Endodermal cell (in vitro differentiated cells): ENCODE data around the gene IGF2R. TPM values are rescaled to one million over a fixed set of nuclear protein-coding genes. Genes with fewer than 3 reads are reported as not detected.

Experiments
- DNase-seq: peaks from one replicate; pipeline ENCODE4 v3.0.0-alpha.2; 2017
- H3K27ac ChIP-seq: 2 replicates; pipeline ENCODE4 v1.5.1; 2013; ENCODE audit warnings: mild to moderate bottlenecking, low read depth, low read length, moderate library complexity
- H3K27me3 ChIP-seq: 2 replicates; pipeline ENCODE4 v1.6.1; 2013; ENCODE audit warnings: mild to moderate bottlenecking, low read length, moderate library complexity; ENCODE audit not compliant: insufficient read depth, control insufficient read depth, poor library complexity, severe bottlenecking
- H3K36me3 ChIP-seq: 2 replicates; pipeline ENCODE4 v1.7.0; 2013; ENCODE audit warnings: mild to moderate bottlenecking, low read length, moderate library complexity; ENCODE audit not compliant: control insufficient read depth, insufficient read depth
- H3K4me1 ChIP-seq: one replicate; pipeline ENCODE4 v1.7.0; 2013; ENCODE audit warnings: low read length; ENCODE audit not compliant: control insufficient read depth, insufficient read depth
- H3K4me3 ChIP-seq: 2 replicates; pipeline ENCODE4 v1.5.1; 2013; ENCODE audit warnings: mild to moderate bottlenecking, low read length, moderate library complexity
- H3K9ac ChIP-seq: 2 replicates; pipeline ENCODE4 v1.6.1; 2013; ENCODE audit warnings: mild to moderate bottlenecking, low read length, moderate library complexity; ENCODE audit not compliant: poor library complexity, severe bottlenecking; ENCODE audit errors: extremely low read depth
- H3K9me3 ChIP-seq: 2 replicates; pipeline ENCODE4 v1.6.1; 2013; ENCODE audit warnings: mild to moderate bottlenecking, low read length, moderate library complexity; ENCODE audit not compliant: control insufficient read depth
- H3K27ac Mint-ChIP-seq: 2 replicates; pipeline ENCODE4 v1.8.0; 2020; ENCODE audit warnings: mixed read lengths
- H3K27me3 Mint-ChIP-seq: 2 replicates; pipeline ENCODE4 v1.8.0; 2021; ENCODE audit warnings: mild to moderate bottlenecking, mixed read lengths; ENCODE audit not compliant: insufficient read depth
- H3K36me3 Mint-ChIP-seq: 2 replicates; pipeline ENCODE4 v1.8.0; 2020; ENCODE audit warnings: low read depth, mixed read lengths
- H3K4me1 Mint-ChIP-seq: 2 replicates; pipeline ENCODE4 v1.8.0; 2020; ENCODE audit warnings: mixed read lengths
- H3K4me3 Mint-ChIP-seq: 2 replicates; pipeline ENCODE4 v1.8.0; 2020; ENCODE audit warnings: mild to moderate bottlenecking, moderate library complexity, mixed read lengths
- H3K9me3 Mint-ChIP-seq: 2 replicates; pipeline ENCODE4 v1.8.0; 2020; ENCODE audit warnings: mild to moderate bottlenecking, mixed read lengths
- WGBS, 2 experiments: methylation state at CpG; one replicate each; pipeline versions ENCODE4 v1.1.5 to v1.1.7; 2013; ENCODE audit warnings: missing lambda C conversion rate in 2 of 2, mixed read lengths in 1 of 2; ENCODE audit not compliant: insufficient coverage in 1 of 2, insufficient read length in 1 of 2; 5-methylcytosine and 5-hydroxymethylcytosine counted together
- total RNA-seq, 2 donors: library from RNA; stranded (reverse); fragmentation: NEBNext Ultra II Directional in 1 of 2; extraction: Animal tissue kit (Norgen Biotek cat#: 25700) in 1 of 2; gene quantifications; 2 replicates in 1 of 2; 3 replicates in 1 of 2; pipeline ENCODE4 v1.2.1, GENCODE V29; 2021
- TF ChIP-seq, protein P1 (sequence below): fragments of 200-600 bp; sonication (generic); conservative IDR thresholded peaks from 2 replicates; pipeline ENCODE4 v1.5.0; 2021; ENCODE audit warnings: antibody characterized with exemption, mild to moderate bottlenecking

IGF2R gene
- total RNA-seq, 2 donors from 2014 or later: 103 to 130 TPM

GRCh38 chr6:160029525-160029924, 60.6 kb downstream of the IGF2R start:
- Mint-ChIP-seq H3K27ac (peak overlapping the region; percentile 49), H3K4me1 (no peaks in the 10 kb centered on the region), H3K36me3 (peaks cover 83% of the 10 kb centered on the region), H3K4me3 (no peak overlapping the region), H3K27me3 (no peaks in the 10 kb centered on the region), H3K9me3 (no peaks in the 10 kb centered on the region)
- no peaks in the 10 kb centered on the region for H3K27me3 ChIP-seq
- no peak overlapping the region for H3K4me3 ChIP-seq
- H3K4me1 ChIP-seq: no peaks in the 10 kb centered on the region
- H3K9me3 ChIP-seq: no peaks in the 10 kb centered on the region
- H3K9ac ChIP-seq: no peak overlapping the region
- WGBS, 2 experiments: 94 to 95% methylated on average over 7 to 11 of the region's 11 CpGs
- H3K27ac ChIP-seq: peak overlapping the region; percentile 87
- H3K36me3 ChIP-seq: peaks cover 78% of the 10 kb centered on the region
- peak; percentile 37 for DNase-seq
- TF ChIP-seq, protein P1, sequence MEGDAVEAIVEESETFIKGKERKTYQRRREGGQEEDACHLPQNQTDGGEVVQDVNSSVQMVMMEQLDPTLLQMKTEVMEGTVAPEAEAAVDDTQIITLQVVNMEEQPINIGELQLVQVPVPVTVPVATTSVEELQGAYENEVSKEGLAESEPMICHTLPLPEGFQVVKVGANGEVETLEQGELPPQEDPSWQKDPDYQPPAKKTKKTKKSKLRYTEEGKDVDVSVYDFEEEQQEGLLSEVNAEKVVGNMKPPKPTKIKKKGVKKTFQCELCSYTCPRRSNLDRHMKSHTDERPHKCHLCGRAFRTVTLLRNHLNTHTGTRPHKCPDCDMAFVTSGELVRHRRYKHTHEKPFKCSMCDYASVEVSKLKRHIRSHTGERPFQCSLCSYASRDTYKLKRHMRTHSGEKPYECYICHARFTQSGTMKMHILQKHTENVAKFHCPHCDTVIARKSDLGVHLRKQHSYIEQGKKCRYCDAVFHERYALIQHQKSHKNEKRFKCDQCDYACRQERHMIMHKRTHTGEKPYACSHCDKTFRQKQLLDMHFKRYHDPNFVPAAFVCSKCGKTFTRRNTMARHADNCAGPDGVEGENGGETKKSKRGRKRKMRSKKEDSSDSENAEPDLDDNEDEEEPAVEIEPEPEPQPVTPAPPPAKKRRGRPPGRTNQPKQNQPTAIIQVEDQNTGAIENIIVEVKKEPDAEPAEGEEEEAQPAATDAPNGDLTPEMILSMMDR: no peak

DNA sequence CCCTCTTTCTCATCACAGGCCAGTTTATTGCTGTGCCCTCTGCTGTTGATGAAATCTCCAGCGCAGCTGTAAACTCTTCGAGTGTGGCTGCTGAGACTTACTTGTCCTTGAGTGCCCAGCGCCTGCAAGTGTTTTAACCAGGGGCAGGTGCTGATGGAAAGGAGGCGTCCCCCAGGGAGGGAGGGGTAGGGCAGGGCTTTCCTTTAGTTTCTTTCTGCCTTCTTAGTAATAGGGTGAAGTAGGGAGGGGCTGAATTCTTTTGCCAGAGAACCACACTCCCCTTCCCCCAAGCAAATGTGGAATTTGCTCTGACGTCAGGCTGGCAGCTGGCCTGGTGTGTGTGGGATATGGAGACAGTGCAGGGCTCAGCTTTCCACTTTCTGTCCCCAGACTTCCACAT, 61.2 kb downstream of the IGF2R start:
- H3K36me3 ChIP-seq: peaks cover 80% of the 10 kb centered on the region
- peaks cover 88% of the 10 kb centered on the region for H3K36me3 Mint-ChIP-seq
- 88% methylated on average over 5 of the region's 5 CpGs; no CpG with 5 or more reads in 1 of the 2 experiments for WGBS, 2 experiments
- H3K9me3 Mint-ChIP-seq: no peaks in the 10 kb centered on the region
- no peaks in the 10 kb centered on the region for H3K9me3 ChIP-seq
- no peaks in the 10 kb centered on the region for H3K4me1 Mint-ChIP-seq
- TF ChIP-seq, protein P1: no peak
- peak; percentile 50 for DNase-seq
- H3K27me3 ChIP-seq: no peaks in the 10 kb centered on the region
- peak overlapping the region; percentile 87 for H3K27ac ChIP-seq
- H3K27ac Mint-ChIP-seq: peak overlapping the region; percentile 76
- H3K27me3 Mint-ChIP-seq: no peaks in the 10 kb centered on the region
- no peak overlapping the region for H3K4me3 Mint-ChIP-seq
- H3K9ac ChIP-seq: no peak overlapping the region
- no peaks in the 10 kb centered on the region for H3K4me1 ChIP-seq
- H3K4me3 ChIP-seq: no peak overlapping the region

DNA sequence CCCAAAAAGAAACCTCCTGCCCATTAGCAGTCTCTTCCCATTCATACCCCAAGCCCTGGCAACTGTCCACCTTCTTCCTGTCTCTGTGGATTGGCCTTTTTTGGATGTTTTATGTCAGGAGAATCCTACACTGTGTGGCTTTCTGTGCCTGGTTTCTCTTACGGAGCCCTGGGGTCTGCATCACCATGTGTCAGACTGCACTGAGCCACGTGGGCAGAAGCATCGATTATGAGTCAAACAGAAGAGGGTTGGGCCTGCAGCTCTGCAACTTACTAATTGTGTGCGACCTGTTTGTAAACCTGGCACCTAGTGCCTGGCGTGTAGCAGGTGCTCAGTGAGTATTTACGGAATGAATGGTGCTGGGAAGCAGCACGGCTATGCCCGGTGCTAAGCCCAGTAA, 62.6 kb downstream of the IGF2R start:
- no peak overlapping the region for H3K4me3 Mint-ChIP-seq
- Histone ChIP-seq H3K27ac (no peak overlapping the region), H3K4me1 (no peaks in the 10 kb centered on the region), H3K36me3 (peaks cover 81% of the 10 kb centered on the region), H3K27me3 (no peaks in the 10 kb centered on the region), H3K9ac (no peak overlapping the region), H3K4me3 (no peak overlapping the region), H3K9me3 (no peaks in the 10 kb centered on the region)
- no peaks in the 10 kb centered on the region for H3K9me3 Mint-ChIP-seq
- no peaks in the 10 kb centered on the region for H3K27me3 Mint-ChIP-seq
- TF ChIP-seq, protein P1: no peak
- no peaks in the 10 kb centered on the region for H3K4me1 Mint-ChIP-seq
- H3K36me3 Mint-ChIP-seq: peaks cover 91% of the 10 kb centered on the region
- peak overlapping the region; percentile 7 for H3K27ac Mint-ChIP-seq
- DNase-seq: no peak
- 95 to 96% methylated on average over 7 to 8 of the region's 8 CpGs for WGBS, 2 experiments
